ENCODE data around the gene P2RY8.
"Not testable (repeated sequence)": the region's sequence is repeated elsewhere in the genome, so short reads cannot be mapped to it uniquely, and the experiment has no call there.

GRCh38 chrX:1426321-1426720, 110.7 kb downstream of the P2RY8 start:
- not testable (repeated sequence) for TF ChIP-seq POLR2A (IDR thresholded peaks at IDR 0.05); CTCF (IDR thresholded peaks at IDR 0.05 in 4 of 5, conservative IDR thresholded peaks at IDR 0.05 in 1 of 5)

All from gastrocnemius medialis (tissue), 4 donors.